Astrocyte of the hippocampus (primary cell): ENCODE measurements around the gene DCLK2.

Experiments used
- DNase-seq: peaks from one replicate; pipeline ENCODE4 v3.0.0; 2011; ENCODE audit warnings: low read depth, low spot score

DCLK2 gene

DNA sequence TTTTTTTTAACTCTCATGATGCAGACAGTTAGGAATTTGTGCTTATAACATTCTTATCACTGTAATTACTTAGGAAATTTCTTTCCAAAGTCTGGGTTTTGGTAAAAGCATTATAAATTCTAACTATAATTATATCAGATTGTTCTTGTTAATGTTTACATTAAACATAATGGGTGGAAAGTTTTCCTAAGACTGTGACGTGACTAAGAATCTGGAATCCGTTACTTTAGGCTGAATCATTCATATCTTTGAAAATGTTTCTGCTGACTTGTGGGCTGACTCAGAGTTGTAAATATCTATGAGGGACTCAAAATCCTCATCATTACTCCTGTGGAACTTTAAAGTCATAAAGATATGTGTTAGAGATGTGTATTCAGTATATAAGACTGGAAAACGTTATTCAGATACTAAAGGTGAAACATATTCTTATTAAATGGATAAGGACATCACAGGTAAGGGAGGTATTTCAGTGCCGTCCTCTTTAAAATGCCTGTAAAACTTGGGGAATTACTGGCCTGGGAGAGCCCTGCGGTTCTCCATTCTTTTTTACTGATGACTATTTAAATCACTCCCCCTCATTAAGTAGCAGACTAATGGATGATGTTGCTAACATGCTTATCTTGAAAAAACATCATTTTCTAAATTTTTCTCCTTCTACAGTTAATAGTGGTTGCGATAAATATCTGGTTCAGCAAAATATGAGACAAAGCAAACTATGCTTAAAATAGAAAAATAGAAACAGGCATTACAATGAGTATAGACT lies 159.0 kb downstream of the DCLK2 start:
- peak; percentile 83 for DNase-seq

DNA sequence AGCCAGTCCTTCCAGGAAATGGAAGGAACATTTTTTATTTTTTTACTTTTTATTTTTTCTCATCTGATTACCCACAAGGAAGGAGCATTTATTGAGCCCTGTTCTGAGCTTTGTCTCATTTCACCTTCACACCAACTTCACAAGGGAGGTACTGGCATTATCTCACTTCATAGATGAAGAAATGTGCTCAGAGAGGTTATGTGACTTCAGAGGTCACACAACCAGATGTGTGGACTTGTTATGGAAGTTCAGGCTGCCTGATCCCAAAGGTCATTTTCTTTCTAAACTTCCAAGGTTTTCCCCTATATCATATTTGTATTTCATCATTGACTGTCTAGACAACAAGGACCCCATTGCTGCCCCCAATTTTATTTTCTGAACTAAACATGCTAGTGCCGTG lies 160.3 kb downstream of the DCLK2 start:
- DNase-seq: no peak

DNA sequence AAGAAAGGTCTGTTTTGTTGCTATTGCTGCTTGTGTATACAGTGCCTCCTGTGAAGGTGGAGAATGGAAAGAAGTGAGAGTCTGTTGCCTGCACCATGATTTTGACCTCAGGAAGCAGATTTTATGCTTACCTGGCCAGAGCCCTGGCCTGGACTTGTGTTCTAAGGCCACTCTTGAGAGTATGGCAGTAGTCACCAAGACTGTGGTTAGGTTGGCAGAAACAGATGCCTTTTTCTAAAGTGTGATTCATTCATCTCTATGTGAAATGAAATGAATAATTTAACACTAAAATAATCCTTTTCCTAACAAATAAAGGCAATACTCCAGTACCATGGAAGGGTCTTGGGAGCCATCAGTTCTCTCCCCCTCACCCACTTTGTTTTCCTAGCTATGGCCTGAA lies 161.8 kb downstream of the DCLK2 start:
- DNase-seq: peak; percentile 74

DNA sequence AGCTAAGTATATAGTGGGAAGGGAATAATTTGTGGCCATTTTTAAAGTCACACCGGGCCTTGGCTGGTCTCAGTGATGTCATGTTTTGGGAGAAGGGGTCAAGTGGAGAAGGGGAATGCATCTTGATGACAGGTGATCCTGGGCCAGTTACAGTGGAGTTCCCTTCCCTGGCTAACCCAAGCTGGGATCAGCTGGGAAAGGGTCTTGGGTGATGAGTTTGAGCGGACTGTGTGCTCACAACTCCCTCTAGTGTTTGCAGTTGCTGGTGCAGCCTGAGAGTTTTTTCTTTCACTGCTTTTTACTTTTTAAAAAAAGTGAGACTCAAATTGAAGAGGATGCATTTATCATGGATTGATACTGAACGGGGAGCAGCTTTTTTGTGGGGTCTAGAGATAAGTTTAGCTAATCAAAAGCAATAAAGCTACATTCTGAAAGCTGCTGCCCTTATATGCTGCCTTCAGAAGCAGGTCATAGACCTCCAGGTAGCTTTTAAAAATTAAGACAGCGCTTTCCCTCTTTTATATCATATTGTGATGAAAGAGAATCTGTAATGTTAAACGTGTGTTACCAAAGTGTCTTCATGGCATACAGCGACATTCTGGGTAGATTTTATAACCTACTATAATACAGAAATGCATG lies 164.7 kb downstream of the DCLK2 start:
- DNase-seq: peak; percentile 65

DNA sequence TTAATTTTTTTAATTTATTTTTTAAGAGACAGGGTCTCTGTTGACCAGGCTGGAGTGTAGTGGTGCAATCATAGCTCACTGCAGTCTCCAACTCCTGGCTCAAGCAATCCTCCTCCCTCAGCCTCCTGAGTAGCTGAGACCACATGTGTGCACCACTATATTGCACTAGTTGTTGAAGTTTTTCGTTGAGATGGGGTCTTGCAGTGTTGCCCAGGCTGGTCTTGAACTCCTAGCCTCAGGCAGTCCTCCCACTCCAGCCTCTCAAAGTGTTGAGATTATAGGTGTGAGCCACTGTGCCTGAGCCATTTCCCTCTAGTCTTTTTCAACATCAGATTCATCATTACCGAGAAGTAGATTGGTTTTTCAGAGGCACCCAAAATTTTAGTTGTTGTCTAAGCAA lies 165.7 kb downstream of the DCLK2 start:
- DNase-seq: no peak

DNA sequence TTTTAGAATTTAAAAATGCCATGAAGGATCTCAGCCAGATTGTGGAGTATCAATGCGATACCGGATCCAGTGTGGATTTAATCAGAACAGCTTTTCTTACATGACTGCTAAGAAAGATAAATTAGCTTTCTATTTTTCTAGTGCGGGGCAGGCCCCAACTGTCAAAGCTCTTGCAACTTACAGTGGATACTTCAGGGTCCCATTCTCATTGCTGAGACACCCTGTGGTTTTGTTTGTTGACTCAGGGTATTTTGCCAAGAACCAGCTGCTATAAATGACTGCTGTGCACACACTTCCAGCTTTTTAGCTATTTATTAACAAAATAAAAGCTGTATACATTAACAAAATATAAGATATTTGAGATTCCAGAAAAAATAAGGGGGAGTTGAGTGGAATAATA lies 166.4 kb downstream of the DCLK2 start:
- DNase-seq: peak; percentile 87

DNA sequence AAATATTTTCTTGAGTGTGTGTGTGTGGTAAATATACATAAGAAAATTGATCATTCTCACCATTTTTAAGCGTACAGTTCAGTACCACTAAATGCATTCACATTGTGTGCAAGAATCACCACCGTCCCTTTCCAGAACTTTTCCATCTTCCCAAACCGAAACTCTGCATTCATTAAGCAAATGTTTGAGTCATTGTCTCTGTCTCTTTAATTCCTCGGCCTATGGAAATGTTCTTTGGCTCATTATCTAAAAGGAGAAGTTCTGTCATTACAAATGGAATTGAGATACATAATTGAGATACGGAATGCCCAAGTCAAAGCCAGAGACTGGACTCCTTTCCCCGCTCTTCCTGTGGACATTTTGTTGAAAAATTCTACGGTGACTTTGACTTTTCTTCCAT lies 168.9 kb downstream of the DCLK2 start:
- DNase-seq: no peak

DNA sequence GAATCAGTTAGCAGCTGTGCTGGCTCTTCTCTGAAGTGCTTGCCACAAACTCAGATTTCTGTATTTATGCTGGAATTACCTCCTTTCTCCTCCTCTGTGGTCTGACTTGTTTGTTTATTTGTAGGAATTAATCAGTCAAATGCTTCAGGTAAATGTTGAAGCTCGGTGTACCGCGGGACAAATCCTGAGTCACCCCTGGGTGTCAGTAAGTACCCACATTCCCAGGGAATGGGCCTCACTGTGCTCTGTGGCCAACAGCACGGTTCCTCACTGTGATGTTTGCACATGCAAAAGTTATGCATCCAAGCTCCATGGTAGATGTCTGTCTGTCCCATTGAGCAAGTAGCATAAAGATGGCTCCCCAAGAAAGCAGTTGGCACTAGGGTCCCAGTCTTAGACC lies 169.9 kb downstream of the DCLK2 start:
- peak; percentile 68 for DNase-seq

DNA sequence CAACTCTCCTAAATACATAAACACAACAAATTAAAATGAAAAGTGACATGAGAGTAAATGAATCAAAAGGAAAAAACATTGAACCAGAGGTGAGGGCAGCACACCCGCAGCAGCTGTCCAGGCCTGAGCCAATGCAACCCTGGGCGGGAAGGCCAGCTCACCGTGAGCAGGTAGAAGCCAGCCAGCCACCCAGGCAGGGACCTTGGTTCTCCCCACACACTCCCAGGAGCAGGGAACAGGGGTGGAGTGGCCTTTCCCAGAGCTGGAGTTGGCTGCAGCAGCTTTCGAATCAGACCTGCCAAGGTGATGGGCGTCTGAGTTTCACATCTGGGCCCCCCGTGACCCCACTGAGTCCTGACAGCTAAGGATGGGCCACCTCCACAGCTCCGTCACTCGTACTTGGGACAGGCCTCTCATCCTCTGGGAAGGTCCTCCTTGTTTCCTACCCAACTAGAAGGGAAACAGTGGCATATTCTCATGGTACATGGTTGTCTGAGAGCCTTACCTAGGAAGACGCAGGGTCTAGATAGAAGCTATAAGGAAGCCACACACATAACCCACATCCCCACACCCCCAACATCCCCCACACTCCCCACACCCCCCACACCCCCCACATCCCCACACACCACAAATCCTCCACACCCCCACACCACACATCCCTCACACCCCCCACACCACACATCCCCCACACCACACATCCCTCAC lies 172.2 kb downstream of the DCLK2 start:
- no peak for DNase-seq

DNA sequence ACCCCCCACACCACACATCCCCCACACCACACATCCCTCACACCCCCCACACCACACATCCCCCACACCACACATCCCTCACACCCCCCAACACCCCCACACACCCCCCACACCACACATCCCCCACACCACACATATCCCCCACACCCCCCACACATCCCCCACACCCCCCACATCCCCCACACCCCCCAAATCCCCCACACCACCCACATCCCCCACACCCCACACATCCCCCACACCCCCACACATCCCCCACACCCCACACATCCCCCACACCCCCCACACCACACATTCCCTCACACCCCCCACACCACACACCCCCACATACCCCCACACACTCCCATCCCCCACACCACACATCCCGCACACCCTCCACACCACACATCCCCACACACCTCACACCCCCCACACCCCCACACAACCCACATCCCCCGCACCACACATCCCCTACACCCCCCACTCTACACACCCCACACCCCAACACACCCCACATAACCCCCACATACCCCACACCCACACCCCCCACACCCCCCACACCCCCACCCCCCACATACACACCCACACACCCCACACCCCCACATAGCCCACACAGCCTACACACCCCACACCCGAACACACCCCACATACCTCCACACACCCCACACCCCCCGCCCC lies 172.9 kb downstream of the DCLK2 start:
- DNase-seq: no peak

DNA sequence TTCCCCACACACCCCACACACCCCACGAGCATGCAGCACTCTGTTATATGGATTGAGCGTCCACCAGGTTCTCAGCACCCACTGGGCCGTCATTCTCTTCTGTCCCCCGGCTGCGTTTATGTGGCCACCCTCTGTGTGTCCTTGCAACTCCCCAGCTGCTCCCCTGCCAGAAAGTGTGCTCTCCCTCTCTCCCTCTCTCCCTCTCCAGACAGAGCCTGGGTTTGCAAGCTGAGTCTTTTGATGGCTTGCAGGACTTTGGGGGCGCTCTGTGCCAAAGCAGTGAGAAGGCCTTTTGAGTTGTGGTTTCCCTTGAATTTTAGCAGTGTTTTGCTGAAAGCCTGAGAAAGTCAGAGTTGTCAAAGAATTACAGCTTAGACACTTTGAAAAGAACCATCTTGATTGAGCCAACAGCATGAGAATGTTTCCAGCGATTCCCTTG lies 173.5 kb downstream of the DCLK2 start:
- peak; percentile 75 for DNase-seq

DNA sequence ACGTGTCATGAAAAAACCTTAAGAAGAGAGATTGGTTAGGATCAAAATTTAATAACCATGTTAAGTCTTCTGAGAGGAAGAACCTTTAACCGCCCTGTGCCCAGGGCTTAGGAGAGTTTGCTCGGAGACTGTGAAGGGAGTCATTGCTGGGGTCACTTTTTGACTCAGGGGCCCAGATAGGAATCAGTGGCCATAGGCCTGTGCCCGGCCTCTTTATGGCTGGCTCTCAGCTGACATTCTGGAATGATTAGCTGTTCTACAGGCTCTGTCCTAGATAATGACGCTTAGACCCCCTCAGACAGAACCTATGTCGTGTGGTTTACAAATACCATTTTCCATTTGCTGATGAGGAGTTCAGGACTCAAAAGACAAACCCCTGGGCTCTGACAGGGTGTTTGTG lies 174.1 kb downstream of the DCLK2 start:
- no peak for DNase-seq

DNA sequence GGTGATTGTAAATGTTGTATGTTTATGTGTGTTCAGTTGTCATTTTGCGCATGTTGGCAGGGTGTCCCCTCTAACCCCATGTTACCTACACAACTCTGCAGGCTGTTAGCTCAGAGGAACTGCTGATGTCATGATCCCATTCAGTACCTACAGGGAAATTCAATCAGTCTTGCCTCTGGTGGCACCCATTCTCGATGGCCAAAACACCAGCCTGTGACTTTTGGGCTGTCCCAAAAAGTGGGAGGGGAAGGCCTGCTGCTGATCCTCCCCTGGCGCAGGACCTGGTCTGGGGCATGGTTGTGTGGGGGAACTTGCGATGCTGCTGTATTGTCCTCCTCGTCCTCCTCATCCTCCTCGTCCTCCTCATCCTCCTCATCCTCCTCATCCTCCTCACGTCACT lies 174.5 kb downstream of the DCLK2 start:
- no peak for DNase-seq

DNA sequence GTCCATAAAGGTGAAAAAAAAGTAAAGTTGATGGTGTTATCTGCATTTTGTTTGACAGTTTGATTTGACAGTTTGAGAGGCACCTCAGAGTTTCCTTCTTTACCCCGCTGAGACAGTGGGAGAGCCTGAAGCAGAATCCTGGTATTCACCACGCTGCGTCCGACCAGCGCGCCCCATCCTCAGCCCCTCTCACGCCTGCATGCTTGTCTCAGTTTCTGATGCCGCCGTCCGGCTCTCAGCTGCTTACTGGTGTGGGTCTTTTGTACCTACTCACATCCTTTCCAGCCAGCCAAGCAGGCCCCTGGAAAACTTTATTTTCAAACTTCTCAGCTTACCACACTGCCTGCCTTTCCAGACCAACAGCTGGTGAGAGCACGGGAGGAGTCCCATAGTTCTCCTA lies 175.2 kb downstream of the DCLK2 start:
- DNase-seq: no peak

DNA sequence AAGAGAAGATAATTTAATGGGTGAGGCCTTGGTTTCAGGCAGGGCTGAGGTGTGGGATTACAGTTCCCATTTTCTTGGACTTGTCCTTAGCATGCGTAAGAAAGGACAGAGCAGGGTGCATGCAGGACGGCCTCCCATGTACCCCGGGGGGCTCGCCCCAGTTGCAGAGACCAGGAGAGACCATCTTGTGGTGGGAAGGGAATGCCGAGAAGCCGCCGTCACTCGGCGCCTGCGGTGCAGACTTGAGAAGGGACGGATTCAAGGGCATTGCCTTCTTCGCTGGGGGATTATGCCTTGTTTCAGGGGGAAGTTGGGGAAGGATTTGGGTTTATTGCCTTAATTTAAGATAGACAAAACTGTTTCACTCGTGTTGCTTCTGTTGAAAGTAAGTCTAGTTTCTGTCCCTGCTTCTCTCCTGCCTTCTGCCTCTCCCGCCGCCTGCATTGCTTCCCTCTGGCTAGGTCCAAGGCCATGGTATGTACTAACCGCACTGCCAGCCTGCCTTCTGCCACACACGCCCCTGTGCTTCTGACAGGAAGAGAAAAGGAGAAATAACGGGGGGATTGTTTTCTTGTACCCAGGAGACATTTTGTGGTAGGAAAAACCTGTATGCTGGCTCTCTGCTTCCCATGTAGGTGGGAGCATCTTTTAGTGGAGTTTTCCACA lies 175.9 kb downstream of the DCLK2 start:
- DNase-seq: no peak

DNA sequence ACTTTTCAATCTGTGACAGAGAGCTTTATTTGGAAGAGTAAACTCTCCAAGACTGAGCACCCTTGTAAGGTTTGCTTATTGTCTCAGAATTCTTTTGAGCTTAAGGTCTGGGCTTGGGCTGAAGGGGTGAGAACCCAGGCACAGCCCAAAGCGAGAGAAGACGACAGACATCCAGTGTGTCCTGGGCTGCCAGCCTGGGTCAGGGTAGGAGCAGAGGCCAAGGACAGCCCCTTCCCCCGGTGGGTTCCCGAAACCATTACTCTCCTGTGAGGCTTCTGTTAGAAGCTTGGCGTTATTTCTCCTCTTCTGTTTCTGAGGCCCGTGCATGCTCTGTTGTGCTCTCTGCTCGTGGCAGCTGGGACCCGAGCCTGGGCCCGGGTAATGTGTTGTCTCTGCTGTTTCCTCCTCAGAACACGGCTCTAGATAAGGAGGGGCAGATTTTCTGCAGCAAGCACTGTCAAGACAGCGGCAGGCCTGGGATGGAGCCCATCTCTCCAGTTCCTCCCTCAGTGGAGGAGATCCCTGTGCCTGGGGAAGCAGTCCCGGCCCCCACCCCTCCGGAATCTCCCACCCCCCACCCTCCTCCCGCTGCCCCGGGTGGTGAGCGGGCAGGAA lies 177.5 kb downstream of the DCLK2 start:
- DNase-seq: no peak

DNA sequence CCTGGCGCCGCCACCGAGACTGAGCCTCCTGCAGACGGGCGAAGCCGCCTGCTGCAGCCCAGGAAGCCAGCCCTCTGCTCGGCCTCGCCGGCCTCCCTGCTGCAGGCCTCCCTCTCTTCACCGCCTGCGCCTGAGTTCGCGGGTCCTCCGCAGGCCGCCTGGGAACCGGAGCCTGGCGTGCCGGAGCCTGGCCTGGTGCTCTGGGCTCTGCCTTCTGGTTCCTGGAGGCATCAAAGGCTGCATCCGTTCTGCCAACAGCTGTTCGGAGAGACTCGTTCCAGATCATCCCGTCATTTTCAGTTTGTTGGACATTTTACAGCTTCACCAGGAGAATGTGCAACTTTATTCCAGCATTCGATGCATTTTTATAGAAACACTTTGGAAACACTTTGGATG lies 178.0 kb downstream of the DCLK2 start:
- DNase-seq: no peak

DNA sequence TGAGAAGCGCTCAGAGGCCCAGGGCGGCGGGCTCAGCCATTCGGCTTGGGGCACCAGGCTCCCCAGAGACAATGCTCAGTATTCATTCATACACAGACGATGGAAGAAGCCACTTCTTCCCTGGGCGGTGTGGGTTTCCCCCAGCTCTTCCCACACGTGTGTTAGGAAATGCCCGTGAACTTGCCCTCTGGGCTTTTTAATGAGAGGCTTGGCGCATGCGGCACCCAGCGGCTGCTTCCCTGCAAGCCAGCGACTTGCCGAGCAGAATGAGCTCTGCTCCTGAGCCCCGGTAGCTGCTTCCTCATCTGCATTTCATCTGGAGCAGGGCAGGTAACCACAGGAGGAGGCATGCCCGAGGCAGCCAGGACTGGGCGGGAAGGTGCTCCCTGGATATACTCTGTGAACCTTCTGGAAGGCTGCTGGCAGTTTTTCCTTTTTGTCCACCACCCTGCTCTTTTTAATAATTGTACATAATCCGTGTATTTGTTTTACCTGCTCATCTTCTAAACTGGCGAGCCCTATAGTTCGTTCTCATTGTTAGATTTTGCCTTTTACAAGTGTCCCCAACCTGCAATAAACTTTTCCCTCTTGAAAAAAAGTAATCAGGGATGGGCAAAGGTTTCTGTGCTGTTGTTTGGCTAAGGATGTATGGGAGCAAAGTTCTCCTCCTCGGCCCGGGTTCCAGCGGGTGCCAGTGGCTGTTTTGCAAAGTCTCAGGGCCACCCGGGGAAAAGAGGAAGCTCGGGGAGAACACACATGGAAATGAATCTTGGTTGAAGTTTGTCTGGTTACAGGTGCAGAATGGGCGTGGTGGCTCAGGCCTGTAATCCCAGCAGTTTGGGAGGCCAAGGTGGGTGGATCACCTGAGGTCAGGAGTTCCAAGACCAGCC lies 178.8 kb downstream of the DCLK2 start:
- no peak for DNase-seq

DNA sequence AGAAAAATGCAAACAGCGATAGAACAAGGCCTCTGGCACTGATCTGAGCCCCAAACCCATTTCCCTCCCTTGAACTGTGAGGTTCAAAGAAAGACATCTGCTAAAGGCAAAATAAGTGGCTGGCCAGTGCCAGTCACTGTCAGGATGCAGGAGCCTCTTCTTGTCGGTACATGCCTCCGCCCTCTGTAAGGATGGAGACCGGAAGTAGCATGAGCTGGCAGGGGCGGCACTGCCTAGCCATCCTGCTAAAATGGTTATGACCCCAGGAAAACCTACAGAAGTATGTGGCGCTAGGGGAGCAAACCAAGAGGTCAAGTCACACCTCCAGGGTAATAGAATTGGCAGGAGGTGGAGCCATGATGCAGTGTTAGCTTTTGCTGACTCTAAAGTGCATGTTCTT lies 180.3 kb downstream of the DCLK2 start:
- DNase-seq: no peak

DNA sequence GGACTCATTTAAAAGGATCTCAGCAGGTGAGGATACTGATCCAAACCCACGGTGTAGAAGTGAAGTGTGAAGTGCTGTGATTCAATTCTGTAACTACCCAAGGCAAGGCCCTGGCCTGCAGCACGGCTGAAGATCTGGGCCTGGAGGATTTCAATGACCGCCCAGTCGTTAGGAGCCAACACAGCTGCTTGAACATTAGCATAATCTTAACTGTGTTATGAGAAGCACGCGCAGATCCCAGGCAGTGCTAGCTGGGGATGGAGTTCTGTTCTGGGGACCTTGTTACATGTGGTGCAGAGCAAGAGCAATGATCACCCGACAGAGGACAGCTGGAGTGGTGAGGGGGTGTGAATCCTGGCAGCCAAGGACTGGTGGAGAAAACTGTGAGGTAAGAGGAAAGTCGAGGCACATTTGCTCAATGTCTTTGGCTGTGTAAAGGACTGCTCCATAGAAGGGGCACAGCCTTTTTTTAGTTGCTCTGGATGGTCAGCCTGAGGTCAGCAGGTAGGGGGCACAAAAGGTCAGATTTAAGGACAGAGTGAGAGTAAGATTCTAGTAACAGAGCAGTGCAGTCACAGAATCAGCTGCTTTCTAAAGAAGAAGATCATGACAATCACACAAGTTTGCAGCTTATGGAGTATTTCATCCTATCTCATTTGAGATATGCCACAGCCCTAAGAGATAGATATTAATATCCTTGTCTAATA lies 181.8 kb downstream of the DCLK2 start:
- no peak for DNase-seq
